GM11168 (cell line): Measurements from ENCODE around the gene PPM1N.

Source experiments
- in situ Hi-C: fragments of 300-500 bp; cut with MboI; formaldehyde crosslinking; loops from one replicate; pipeline ENCODE4 v1.12.0; 2022; ENCODE audit warnings: low sequenced_read_pairs; ENCODE audit not compliant: unreplicated experiment

The PPM1N gene

DNA sequence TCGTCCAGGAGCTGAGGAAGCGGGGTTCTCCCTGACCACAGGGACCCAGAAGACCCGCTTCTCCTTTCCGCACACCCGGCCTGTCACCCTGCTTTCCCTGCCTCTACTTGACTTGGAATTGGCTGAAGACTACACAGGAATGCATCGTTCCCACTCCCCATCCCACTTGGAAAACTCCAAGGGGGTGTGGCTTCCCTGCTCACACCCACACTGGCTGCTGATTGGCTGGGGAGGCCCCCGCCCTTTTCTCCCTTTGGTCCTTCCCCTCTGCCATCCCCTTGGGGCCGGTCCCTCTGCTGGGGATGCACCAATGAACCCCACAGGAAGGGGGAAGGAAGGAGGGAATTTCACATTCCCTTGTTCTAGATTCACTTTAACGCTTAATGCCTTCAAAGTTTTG lies 27.9 kb downstream of the PPM1N start:
- in situ Hi-C loops = no loop called here

DNA sequence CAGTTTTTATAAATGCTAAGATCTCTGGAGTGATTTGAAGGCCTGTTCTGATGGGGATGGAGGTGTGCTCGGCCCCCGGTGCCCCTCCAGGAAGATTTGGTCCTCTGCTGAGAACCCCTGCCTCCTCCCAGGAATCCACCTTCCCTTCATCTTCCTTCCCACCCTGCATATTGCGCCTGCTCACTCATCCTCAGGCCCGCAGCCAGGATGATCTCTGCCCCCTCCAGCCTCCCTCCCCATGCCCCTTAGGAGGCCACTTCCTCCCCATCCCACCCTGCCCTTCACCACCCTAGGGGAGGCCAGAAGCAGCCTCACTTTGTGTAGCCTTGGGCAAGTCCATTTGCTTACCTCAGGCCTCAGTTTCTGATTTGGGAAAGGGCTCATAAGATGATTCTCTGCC lies 28.7 kb downstream of the PPM1N start:
- in situ Hi-C loops = no loop called here

DNA sequence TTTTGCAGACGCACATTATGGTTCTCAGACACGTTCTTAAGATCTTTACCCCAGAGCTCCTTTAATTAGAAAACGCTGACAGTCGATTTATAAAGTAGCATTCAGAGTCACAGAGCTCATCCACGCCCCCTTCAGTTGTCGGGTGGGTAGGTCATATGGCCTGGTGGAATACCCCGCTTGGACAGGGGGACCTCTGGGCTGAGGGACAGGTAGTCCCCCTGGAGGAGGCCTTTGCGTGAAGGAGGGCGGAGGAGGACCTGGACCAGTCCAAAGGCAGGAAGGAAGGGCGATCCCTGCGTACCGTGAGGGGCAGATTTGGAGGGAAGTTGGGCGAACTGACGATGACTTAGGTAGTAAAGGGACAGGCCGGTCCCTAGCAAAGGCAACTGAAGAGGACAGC lies 29.5 kb downstream of the PPM1N start:
- in situ Hi-C loops = no loop called here

DNA sequence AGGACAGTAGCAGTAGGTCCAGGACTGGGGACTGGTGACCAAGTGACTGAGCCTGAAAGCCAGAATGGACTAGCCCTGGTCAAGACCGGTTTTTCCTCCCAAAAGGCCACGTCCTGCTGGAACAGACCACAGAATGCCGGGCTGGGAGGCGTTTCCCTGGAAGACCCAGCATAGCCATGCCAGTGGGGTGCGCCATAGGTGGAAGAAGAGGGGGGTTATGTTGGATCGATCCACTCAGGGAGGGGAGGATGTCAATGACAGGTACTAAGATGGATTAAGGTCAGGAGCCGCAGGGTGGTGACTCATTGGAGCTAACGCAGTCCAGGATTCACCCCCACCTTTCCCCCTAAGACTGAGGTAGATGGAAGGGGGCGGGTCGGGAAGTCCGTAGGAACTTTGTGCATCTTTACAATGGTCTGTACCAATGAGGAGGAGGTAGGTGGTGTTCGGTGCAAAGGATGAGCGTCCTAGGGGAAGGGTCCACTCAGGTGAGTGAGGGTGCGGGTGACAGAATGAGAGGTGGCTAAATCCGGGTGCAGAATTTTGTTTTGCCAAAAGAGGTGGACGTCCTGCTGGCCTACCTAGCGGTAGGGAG lies 30.0 kb downstream of the PPM1N start:
- in situ Hi-C loops = no loop called here

DNA sequence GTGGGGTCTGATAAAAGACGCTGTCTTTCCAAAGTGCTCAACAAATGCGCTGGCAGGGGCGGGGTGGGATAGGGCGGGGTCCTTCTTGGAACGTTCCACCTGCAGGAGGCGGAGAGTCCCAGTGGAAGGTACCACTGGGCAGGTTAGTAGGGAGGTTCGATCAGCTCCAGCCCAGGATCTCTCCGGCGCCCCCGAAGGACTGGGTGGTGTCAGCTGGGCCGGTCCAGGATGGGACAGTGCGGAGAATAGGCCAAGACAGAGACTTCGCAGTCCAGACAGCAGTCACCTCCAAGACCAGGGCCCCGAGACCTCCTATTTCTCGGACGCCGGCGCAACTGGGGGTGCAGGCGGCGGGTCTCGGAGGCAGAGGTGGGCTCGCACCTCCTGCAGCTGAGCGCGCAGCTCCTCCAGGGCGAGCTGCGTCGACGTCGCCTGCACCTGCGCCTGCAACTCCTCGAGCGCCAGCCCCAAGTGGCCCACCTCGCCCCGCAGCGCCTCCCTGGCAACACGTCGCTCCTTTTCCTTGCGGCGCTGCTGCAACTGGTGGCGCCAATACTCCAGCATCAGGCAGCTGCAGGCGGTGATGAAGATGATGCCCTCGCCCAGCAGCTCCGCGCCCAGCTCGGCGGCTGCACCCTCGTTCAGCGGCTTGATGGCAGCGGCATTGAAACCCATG lies 30.6 kb downstream of the PPM1N start:
- in situ Hi-C loops = no loop called here

DNA sequence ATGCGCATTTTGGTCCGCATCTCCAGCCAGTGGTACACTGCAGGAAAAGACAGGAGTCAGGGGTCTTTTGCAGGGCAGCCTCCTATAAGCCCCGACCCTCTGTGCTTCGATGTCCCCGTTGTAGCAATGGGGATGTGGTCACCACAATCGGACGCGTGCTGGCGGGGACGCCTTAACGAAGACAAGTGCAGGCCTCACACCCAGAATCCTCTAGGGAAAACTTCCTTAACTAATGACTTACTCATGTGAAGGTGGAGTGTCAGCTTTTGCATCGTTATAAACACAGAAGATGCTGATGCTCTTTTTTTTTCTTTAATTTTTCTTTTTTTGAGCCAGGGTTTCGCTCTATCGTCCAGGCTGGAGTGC lies 31.2 kb downstream of the PPM1N start:
- in situ Hi-C loops = no loop called here

DNA sequence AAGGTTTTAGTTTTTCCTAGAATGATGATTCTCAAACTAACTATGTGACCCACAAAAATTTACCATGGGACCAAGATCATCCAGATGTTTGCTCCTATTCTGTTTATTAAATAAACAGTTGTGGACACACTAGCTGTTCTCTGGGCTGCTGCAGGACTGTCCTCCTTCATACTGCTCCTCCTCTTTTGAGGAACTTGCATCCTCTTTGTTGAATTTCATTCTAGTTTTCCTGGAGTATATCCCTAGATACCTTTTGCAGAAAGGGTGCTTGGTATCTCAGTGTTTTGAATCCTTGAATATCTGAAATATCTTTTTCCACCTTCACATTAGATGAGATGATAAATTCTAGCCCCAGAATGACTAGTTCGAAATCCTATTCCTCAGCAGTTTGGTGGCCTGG lies 33.1 kb downstream of the PPM1N start:
- in situ Hi-C loops = no loop called here

DNA sequence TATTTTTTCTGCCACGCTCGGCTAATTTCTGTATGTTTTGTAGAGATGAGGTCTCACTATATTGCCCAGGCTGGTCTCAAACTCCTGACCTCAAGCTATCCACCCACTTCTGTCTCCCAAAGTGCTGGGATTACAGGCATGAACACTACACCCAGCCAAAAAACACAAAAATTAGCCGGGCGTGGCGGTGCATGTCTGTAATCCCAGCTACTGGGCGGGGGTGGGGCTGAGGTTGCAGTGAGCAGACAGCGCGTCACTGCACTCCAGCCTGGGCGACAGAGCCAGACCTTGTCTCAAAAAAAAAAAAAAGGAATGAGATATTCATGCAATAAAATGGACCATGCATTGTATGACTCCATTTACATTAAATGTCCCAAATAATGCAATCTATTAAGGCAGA lies 41.2 kb downstream of the PPM1N start:
- in situ Hi-C loops = no loop called here

DNA sequence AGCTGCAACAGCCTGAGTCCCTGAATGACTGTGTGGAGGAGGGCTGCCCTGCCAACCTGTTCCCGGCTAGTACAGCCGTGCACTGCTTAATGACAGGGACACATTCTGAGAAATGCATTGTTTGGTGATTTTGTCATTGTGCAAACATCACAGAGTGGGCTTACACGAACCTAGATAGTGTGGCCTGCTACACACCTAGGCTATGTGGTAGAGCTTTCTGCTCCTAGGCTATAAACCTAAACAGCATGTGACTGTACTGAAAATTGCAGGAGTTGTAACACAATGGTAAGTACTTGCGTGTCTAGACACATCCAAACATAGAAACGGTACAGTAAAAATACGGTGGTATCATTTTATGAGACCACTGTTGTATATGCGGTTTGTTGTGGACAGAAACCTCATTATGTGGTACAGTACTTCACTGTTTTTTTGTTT lies 44.0 kb downstream of the PPM1N start:
- in situ Hi-C loops = no loop called here

DNA sequence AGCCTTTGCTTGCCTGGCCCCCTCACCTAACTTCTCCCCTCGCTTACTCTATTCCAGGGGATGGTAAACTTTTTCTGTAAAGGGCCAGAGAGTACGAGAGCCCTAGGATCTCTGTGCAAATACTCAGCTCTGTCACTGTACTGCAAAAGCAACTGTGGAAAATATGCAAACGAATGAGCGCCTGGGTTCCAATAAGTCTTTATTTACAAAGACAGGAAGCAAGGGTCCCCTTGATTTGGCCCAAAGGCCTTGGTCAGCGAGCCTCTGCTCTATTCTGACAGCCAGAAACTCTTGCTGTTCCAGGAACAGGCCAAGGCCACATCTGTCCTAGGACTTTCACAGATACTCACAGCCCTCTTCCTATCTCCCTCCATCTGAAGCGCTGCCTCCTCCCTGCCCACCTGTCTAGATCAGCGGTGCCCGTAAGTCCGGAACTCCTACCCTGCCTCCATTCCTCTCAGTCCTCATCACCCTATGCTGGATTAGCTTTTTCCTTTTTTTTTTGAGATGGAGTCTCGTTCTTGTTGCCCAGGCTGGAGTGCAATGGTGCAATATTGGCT lies 49.0 kb downstream of the PPM1N start:
- in situ Hi-C loops = no loop called here

DNA sequence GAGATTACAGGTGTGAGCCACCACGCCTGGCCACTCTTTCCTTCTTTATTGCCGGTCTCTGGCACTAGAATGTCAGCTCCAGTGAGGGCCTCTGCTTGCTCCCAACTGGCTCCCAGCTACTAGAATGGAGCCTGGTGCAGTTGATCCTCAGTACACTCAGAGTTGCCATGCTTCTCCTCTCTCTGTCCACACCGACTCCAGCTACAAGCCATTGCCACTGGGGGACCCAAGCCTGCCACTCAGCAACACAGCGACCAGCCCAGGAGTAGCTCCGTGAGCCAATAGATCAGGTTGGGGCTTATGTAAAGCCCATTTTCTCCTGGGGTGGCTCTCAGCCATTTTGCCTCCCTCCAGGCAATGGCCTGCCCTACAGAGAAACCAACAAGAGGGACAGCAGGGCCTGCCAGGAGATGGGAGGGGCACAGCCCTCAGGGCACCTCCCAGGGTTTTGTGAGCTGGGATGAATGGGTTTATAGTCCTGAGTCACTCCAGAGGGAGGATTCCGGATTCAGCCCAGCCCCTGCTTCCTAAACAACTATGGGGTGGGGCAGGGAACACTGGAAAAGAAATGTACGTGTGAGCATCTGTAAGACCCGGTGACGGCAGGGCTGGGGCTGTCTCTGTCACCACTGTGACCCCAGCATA lies 49.8 kb downstream of the PPM1N start:
- in situ Hi-C loops = no loop called here
